Neural cell (in vitro differentiated cells): ENCODE results near the gene SERPINA1. TPM values are rescaled to one million over a fixed set of nuclear protein-coding genes. Genes with fewer than 3 reads are reported as not detected.

Experiments
- H2AFZ ChIP-seq: fragments of 200-600, 300-800 bp; sonication (generic), shearing (Covaris generic); 2 replicates; pipeline ENCODE4 v1.6.0; 2014; ENCODE audit warnings: low read depth, mild to moderate bottlenecking, antibody characterized with exemption, low read length, moderate library complexity
- H3F3A ChIP-seq: fragments of 200-600 bp; shearing (Covaris generic); 2 replicates; pipeline ENCODE4 v1.6.1; 2016; ENCODE audit warnings: mild to moderate bottlenecking, moderate library complexity, mixed read lengths, antibody characterized with exemption, low read length; ENCODE audit not compliant: insufficient read depth, poor library complexity, severe bottlenecking
- H3K27ac ChIP-seq: fragments of 200-600, 300-800 bp; sonication (generic), shearing (Covaris generic); 2 replicates; pipeline ENCODE4 v1.5.1; 2014; ENCODE audit warnings: mild to moderate bottlenecking, low read length, moderate library complexity
- H3K27me3 ChIP-seq: fragments of 300-800, 200-600 bp; sonication (generic), shearing (Covaris generic); 2 replicates; pipeline ENCODE4 v1.6.0; 2014; ENCODE audit warnings: mild to moderate bottlenecking, low read depth, low read length, moderate library complexity; ENCODE audit not compliant: insufficient read depth
- H3K36me3 ChIP-seq: fragments of 300-800, 200-600 bp; sonication (generic), shearing (Covaris generic); 2 replicates; pipeline ENCODE4 v1.5.1; 2014; ENCODE audit warnings: mild to moderate bottlenecking, antibody characterized with exemption, low read length, moderate library complexity; ENCODE audit not compliant: insufficient read depth
- H3K4me2 ChIP-seq: fragments of 300-800, 200-600 bp; sonication (generic), shearing (Covaris generic); 2 replicates; pipeline ENCODE4 v1.6.0; 2014; ENCODE audit warnings: mild to moderate bottlenecking, low read length
- H3K4me3 ChIP-seq: fragments of 300-800, 200-600 bp; sonication (generic), shearing (Covaris generic); 2 replicates; pipeline ENCODE4 v1.5.1; 2014; ENCODE audit warnings: mild to moderate bottlenecking, low read length, moderate library complexity
- H3K79me2 ChIP-seq: fragments of 200-600 bp; shearing (Covaris generic); replicated peaks from 2 replicates; pipeline ENCODE4 v1.6.0; 2014; ENCODE audit warnings: mild to moderate bottlenecking, low read length, moderate library complexity; ENCODE audit not compliant: insufficient read depth
- H3K9ac ChIP-seq: fragments of 300-800, 200-600 bp; sonication (generic), shearing (Covaris generic); 2 replicates; pipeline ENCODE4 v1.6.1; 2016; ENCODE audit warnings: mild to moderate bottlenecking, low read length, mixed read lengths
- H3K9me2 ChIP-seq: fragments of 200-600 bp; shearing (Covaris generic); 2 replicates; pipeline ENCODE4 v1.6.1; 2016; ENCODE audit warnings: mild to moderate bottlenecking, low read length, mixed read lengths; ENCODE audit not compliant: insufficient read depth
- H3K9me3 ChIP-seq: fragments of 200-600, 300-800 bp; sonication (generic), shearing (Covaris generic); 2 replicates; pipeline ENCODE4 v1.6.1; 2016; ENCODE audit warnings: mild to moderate bottlenecking, mixed run types, low read length, moderate library complexity, mixed read lengths
- H4K20me1 ChIP-seq: fragments of 200-600 bp; shearing (Covaris generic); 2 replicates; pipeline ENCODE4 v1.6.1; 2016; ENCODE audit warnings: mild to moderate bottlenecking, mixed run types; ENCODE audit not compliant: insufficient read depth
- CTCF ChIP-seq: fragments of 450-650 bp; IDR thresholded peaks from 2 replicates; pipeline ENCODE4 v1.5.1; 2014; ENCODE audit warnings: antibody characterized with exemption, mild to moderate bottlenecking, moderate library complexity; ENCODE audit not compliant: poor library complexity, severe bottlenecking
- EP300 ChIP-seq: fragments of 450-650 bp; conservative IDR thresholded peaks from 2 replicates; pipeline ENCODE4 v1.6.1; 2014; ENCODE audit warnings: antibody characterized with exemption, mild to moderate bottlenecking, moderate library complexity; ENCODE audit not compliant: poor library complexity, severe bottlenecking
- EZH2 ChIP-seq: fragments of 200-600, 300-800 bp; shearing (Covaris generic), sonication (generic); IDR thresholded peaks from 2 replicates; pipeline ENCODE4 v1.6.1; 2014; ENCODE audit warnings: antibody characterized with exemption, low read length, borderline replicate concordance, mild to moderate bottlenecking; ENCODE audit not compliant: insufficient read depth, poor library complexity, severe bottlenecking
- MXI1 ChIP-seq: fragments of 450-650 bp; conservative IDR thresholded peaks from 2 replicates; pipeline ENCODE4 v1.6.1; 2014; ENCODE audit warnings: antibody characterized with exemption, mild to moderate bottlenecking; ENCODE audit not compliant: poor library complexity, severe bottlenecking
- POLR2AphosphoS5 ChIP-seq: IDR thresholded peaks from 2 replicates; pipeline ENCODE4 v1.6.1; 2012
- RAD21 ChIP-seq: fragments of 450-650 bp; conservative IDR thresholded peaks from 2 replicates; pipeline ENCODE4 v1.6.1; 2014; ENCODE audit warnings: antibody characterized with exemption, mild to moderate bottlenecking, moderate library complexity
- REST ChIP-seq: IDR thresholded peaks from 2 replicates; pipeline ENCODE4 v1.6.1; 2012; ENCODE audit warnings: borderline replicate concordance
- SMC3 ChIP-seq: fragments of 450-650 bp; conservative IDR thresholded peaks from 2 replicates; pipeline ENCODE4 v1.6.1; 2014; ENCODE audit warnings: antibody characterized with exemption, mild to moderate bottlenecking, moderate library complexity; ENCODE audit not compliant: poor library complexity
- polyA plus RNA-seq: library from polyadenylated mRNA; depleted of rRNA; stranded (reverse); fragments of >200 nt; gene quantifications from 2 replicates; pipeline ENCODE4 v1.2.3, GENCODE V29; 2014

SERPINA1 gene
- polyA plus RNA-seq, 1 donor from 2014 or later: not detected

- no peak overlapping the region for H3K27ac ChIP-seq
These were observed 12.1 kb downstream of the SERPINA1 start for GRCh38 chr14:94376108-94376975.

More at GRCh38 chr14:94376108-94376975, 12.1 kb downstream of the SERPINA1 start:
- Histone ChIP-seq H3K9ac (no peak overlapping the region), H3K9me3 (no peaks in the 10 kb centered on the region), H3K4me2 (no peak overlapping the region), H3K79me2 (no peaks in the 10 kb centered on the region), H3K27me3 (no peaks in the 10 kb centered on the region), H2AFZ (no peak overlapping the region), H4K20me1 (no peaks in the 10 kb centered on the region), H3K36me3 (no peaks in the 10 kb centered on the region), H3K9me2 (no peaks in the 10 kb centered on the region), H3K4me3 (no peak overlapping the region), H3F3A (no peaks in the 10 kb centered on the region)
- TF ChIP-seq POLR2AphosphoS5: no peak
- TF ChIP-seq EZH2: no peak
- TF ChIP-seq REST: no peak
- no peak for TF ChIP-seq CTCF
- TF ChIP-seq RAD21: no peak
- TF ChIP-seq SMC3: no peak
- no peak for TF ChIP-seq EP300
- no peak for TF ChIP-seq MXI1
